Measurements from ENCODE around the gene MAST4. TPM values are rescaled to one million over a fixed set of nuclear protein-coding genes. Genes with fewer than 3 reads are reported as not detected.

The MAST4 gene
- total RNA-seq, 1 donor from 2014 or later = 55.2 TPM

- H3K27ac ChIP-seq = no peak overlapping the region
- intact Hi-C loops (cut with DNase I) = no loop called here
- H3K36me3 ChIP-seq = no peaks in the 10 kb centered on the region
- no peak for TF ChIP-seq CTCF (IDR thresholded peaks at IDR 0.05)
- DNase-seq (ENCODE audit: low spot score in 2 of 2) = no peak
- H3K9me3 ChIP-seq = no peaks in the 10 kb centered on the region
- H3K4me1 ChIP-seq = no peaks in the 10 kb centered on the region
- no peaks in the 10 kb centered on the region for H3K27me3 ChIP-seq
- no peak overlapping the region for H3K4me3 ChIP-seq
Measured at GRCh38 chr5:66903218-66903617, 307.0 kb downstream of the MAST4 start.

- intact Hi-C loops (cut with DNase I) = no loop called here
- Histone ChIP-seq H3K27ac (no peak overlapping the region), H3K36me3 (no peaks in the 10 kb centered on the region), H3K4me1 (no peaks in the 10 kb centered on the region), H3K27me3 (no peaks in the 10 kb centered on the region), H3K9me3 (no peaks in the 10 kb centered on the region), H3K4me3 (no peak overlapping the region)
- no peak for DNase-seq (ENCODE audit: low spot score in 2 of 2)
- no peak for TF ChIP-seq CTCF (IDR thresholded peaks at IDR 0.05)
Measured at GRCh38 chr5:66903709-66904108, 307.5 kb downstream of the MAST4 start.

DNA sequence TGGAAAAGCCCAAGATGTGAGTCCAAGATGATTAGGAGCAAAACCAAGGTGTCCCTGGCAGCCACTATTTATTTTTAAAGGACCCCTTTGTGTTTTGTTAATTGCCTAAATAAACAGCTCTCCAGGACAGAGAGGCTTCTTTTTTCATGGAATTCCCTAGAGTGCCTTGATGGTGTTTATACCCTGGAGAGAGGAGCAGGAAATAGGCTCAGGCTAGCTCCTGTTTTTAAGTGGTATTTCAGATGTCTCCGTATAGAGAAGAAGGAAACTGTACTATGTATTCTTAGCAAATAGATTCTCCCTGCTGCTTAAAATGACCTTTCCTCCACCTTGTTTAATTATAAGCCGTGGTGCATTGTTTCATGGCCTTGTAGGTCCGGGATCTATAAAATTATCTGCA is 308.0 kb downstream of the MAST4 start:
- H3K36me3 ChIP-seq = no peaks in the 10 kb centered on the region
- H3K4me1 ChIP-seq = no peaks in the 10 kb centered on the region
- H3K27me3 ChIP-seq = no peaks in the 10 kb centered on the region
- no peak for DNase-seq (ENCODE audit: low spot score in 2 of 2)
- no peaks in the 10 kb centered on the region for H3K9me3 ChIP-seq
- no peak for TF ChIP-seq CTCF (IDR thresholded peaks at IDR 0.05)
- H3K4me3 ChIP-seq = no peak overlapping the region
- H3K27ac ChIP-seq = no peak overlapping the region
- intact Hi-C loops (cut with DNase I) = no loop called here

DNA sequence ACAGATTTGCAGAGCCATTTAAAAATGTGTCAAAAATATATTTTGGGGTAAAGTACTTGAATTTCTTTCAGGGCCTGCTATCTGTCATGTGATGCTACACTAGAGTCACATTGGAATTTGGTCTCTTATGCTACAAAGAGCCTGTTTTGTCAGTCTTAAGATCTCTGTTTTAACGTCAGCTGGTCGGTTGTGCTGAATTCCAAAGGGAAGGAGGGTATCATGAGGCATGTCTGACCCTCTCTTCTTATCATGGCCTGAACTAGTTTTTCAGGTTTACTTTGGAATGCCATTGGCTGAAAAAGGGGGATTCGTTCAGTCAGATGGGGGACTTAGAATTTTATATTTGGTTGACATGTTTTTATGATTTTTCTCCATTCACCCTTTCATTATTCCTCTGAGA is 309.8 kb downstream of the MAST4 start:
- H3K27me3 ChIP-seq = no peaks in the 10 kb centered on the region
- H3K36me3 ChIP-seq = no peaks in the 10 kb centered on the region
- no peaks in the 10 kb centered on the region for H3K4me1 ChIP-seq
- no peak for TF ChIP-seq CTCF (IDR thresholded peaks at IDR 0.05)
- no peaks in the 10 kb centered on the region for H3K9me3 ChIP-seq
- H3K4me3 ChIP-seq = no peak overlapping the region
- intact Hi-C loops (cut with DNase I) = no loop called here
- H3K27ac ChIP-seq = no peak overlapping the region
- no peak for DNase-seq (ENCODE audit: low spot score in 2 of 2)

- no peak for TF ChIP-seq CTCF (IDR thresholded peaks at IDR 0.05)
- intact Hi-C loops (cut with DNase I) = no loop called here
- Histone ChIP-seq H3K9me3 (no peaks in the 10 kb centered on the region), H3K4me1 (no peaks in the 10 kb centered on the region), H3K36me3 (no peaks in the 10 kb centered on the region), H3K4me3 (no peak overlapping the region), H3K27me3 (no peaks in the 10 kb centered on the region), H3K27ac (no peak overlapping the region)
- DNase-seq (ENCODE audit: low spot score in 2 of 2) = no peak
Measured at GRCh38 chr5:66908230-66908629, 312.0 kb downstream of the MAST4 start.

- Histone ChIP-seq H3K9me3 (no peaks in the 10 kb centered on the region), H3K27ac (no peak overlapping the region), H3K27me3 (no peaks in the 10 kb centered on the region), H3K4me1 (no peaks in the 10 kb centered on the region), H3K36me3 (no peaks in the 10 kb centered on the region), H3K4me3 (no peak overlapping the region)
- no peak for TF ChIP-seq CTCF (IDR thresholded peaks at IDR 0.05)
- intact Hi-C loops (cut with DNase I) = no loop called here
- no peak for DNase-seq (ENCODE audit: low spot score in 2 of 2)
Measured at GRCh38 chr5:66909364-66909763, 313.2 kb downstream of the MAST4 start.
